Muscle of leg (tissue), 11 donors: Measurements from ENCODE around the gene DST. TPM values are rescaled to one million over a fixed set of nuclear protein-coding genes. Genes with fewer than 3 reads are reported as not detected.

Experiments
- DNase-seq: peaks from one replicate; pipeline ENCODE4 v3.0.0; 2013
- H3K27ac ChIP-seq: one replicate; pipeline ENCODE4 v1.5.1; 2013; ENCODE audit warnings: mild to moderate bottlenecking, low read length, control low read depth
- H3K27me3 ChIP-seq: one replicate; pipeline ENCODE4 v1.6.1; 2013; ENCODE audit warnings: low read length; ENCODE audit not compliant: control insufficient read depth, insufficient read depth
- H3K36me3 ChIP-seq: one replicate; pipeline ENCODE4 v1.6.1; 2013; ENCODE audit warnings: low read length; ENCODE audit not compliant: control insufficient read depth, insufficient read depth
- H3K4me1 ChIP-seq: one replicate; pipeline ENCODE4 v1.6.1; 2013; ENCODE audit warnings: low read length; ENCODE audit not compliant: control insufficient read depth, insufficient read depth
- H3K4me3 ChIP-seq: one replicate; pipeline ENCODE4 v1.5.1; 2013; ENCODE audit warnings: low read length, control low read depth
- H3K9me3 ChIP-seq: replicated peaks from 2 replicates; pipeline ENCODE4 v1.6.1; 2013; ENCODE audit warnings: low read depth, low read length; ENCODE audit not compliant: control insufficient read depth
- WGBS: methylation state at CpG from one replicate; pipeline ENCODE4 v1.1.5; 2013; ENCODE audit warnings: missing lambda C conversion rate; ENCODE audit not compliant: insufficient coverage; 5-methylcytosine and 5-hydroxymethylcytosine counted together
- polyA plus RNA-seq, 8 donors: library from polyadenylated mRNA; unstranded; fragments of 120-200 nt; gene quantifications; one replicate each; pipeline versions ENCODE4 v1.2.1 to v1.2.3, GENCODE V29; 2013; ENCODE audit warnings: inconsistent platforms in 1 of 8, low replicate concordance in 1 of 8; ENCODE audit not compliant: insufficient read length in 8 of 8, insufficient read depth in 1 of 8
- total RNA-seq: library from RNA; stranded (reverse); fragments of 120-200 nt; gene quantifications from one replicate; pipeline ENCODE4 v1.2.4, GENCODE V29; 2013

The DST gene
- total and polyA plus RNA-seq, 9 donors = 154 to 219 (median 179) TPM

DNA sequence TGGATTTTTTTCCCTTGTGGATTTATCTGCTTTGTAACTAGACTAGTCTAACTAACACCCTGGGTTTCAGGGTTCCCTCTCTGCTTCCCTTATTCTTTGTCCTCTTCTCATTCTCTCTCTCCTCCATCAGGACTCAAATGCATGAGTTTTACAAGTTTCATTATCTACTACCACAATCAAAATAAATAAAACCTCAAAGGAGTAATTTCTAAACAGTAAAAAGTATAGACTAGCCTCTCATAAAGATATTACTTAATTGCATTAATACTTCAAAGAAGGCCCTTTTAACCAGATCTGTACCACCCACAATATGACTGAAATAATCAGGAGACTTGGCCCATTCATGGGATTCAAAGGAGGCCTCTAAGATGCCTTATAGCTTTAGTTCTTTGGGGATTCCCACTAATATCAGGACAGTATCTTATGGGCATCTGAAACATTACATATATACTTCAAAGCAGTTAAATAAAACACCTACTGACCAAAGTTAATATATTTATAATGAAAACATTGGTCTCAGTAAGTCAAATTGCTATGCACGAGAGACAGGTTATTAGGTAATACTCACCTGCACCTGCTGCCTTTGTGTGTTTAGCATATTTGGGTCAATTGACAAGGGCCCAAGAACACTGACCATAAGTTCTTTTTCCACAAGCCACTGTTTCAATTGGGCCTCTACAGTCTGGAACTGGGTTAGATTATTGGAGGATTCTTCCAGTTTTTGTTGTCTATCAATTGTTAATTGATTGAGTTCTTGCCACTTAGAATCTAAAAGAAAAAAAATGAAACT lies 85.7 kb downstream of the DST start:
- no peak for DNase-seq
- no peaks in the 10 kb centered on the region for H3K9me3 ChIP-seq

DNA sequence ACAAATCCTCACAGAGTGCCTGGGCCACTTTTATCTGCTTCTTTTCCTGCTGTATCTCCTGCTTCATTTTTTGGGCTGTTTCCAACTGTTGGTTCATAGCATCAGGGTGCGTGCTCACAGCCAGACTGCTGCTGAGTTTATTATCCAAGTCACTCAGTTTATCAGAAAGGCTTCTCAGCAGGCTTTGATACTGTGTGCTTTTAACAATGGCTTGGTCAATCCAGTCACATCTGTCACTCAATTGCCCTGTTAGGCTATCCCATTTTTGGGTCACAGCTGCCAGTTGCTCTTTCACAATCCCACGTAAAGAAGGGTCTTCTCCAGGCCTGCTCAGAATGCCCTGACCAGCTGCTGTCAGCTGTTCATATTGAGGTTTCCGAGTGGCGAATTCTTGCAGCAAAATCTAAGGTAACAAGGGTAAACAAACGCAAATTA lies 87.2 kb downstream of the DST start:
- Histone ChIP-seq H3K27me3 (no peaks in the 10 kb centered on the region), H3K4me1 (peaks cover 3% of the 10 kb centered on the region), H3K4me3 (no peak overlapping the region), H3K36me3 (peaks cover 21% of the 10 kb centered on the region), H3K27ac (peak overlapping the region; percentile 43), H3K9me3 (no peaks in the 10 kb centered on the region)
- WGBS = 43% methylated on average over 1 of the region's 5 CpGs
- DNase-seq = peak; percentile 81

More for the DNA sequence above, 85.7 kb downstream of the DST start:
- WGBS = no CpG with 5 or more reads among the region's 1 CpG
- H3K27ac ChIP-seq = no peak overlapping the region
- no peaks in the 10 kb centered on the region for H3K27me3 ChIP-seq
- peaks cover 3% of the 10 kb centered on the region for H3K4me1 ChIP-seq
- peaks cover 20% of the 10 kb centered on the region for H3K36me3 ChIP-seq
- no peak overlapping the region for H3K4me3 ChIP-seq

GRCh38 chr6:56552187-56553130 lies 90.2 kb downstream of the DST start:
- H3K27me3 ChIP-seq = no peaks in the 10 kb centered on the region
- no peak for DNase-seq
- 91% methylated on average over 6 of the region's 7 CpGs for WGBS
- H3K36me3 ChIP-seq = peaks cover 15% of the 10 kb centered on the region
- no peak overlapping the region for H3K4me3 ChIP-seq
- no peak overlapping the region for H3K27ac ChIP-seq
- H3K9me3 ChIP-seq = no peaks in the 10 kb centered on the region
- peaks cover 3% of the 10 kb centered on the region for H3K4me1 ChIP-seq

- Histone ChIP-seq H3K4me1 (peaks cover 3% of the 10 kb centered on the region), H3K36me3 (peaks cover 15% of the 10 kb centered on the region), H3K27me3 (no peaks in the 10 kb centered on the region), H3K4me3 (no peak overlapping the region), H3K9me3 (no peaks in the 10 kb centered on the region), H3K27ac (no peak overlapping the region)
- WGBS = 50% methylated on average over 1 of the region's 3 CpGs
- no peak for DNase-seq
Measured at GRCh38 chr6:56551409-56552120, 91.1 kb downstream of the DST start.

GRCh38 chr6:56550301-56550700 lies 92.4 kb downstream of the DST start:
- Histone ChIP-seq H3K9me3 (no peaks in the 10 kb centered on the region), H3K36me3 (peaks cover 12% of the 10 kb centered on the region), H3K27ac (no peak overlapping the region), H3K4me3 (no peak overlapping the region), H3K4me1 (peaks cover under 1% of the 10 kb centered on the region), H3K27me3 (no peaks in the 10 kb centered on the region)
- WGBS = no CpG with 5 or more reads among the region's 1 CpG
- DNase-seq = peak; percentile 38

- no peak overlapping the region for H3K4me3 ChIP-seq
- H3K9me3 ChIP-seq = no peaks in the 10 kb centered on the region
- no CpG with 5 or more reads among the region's 2 CpGs for WGBS
- peak; percentile 47 for DNase-seq
- H3K4me1 ChIP-seq = no peaks in the 10 kb centered on the region
- H3K27me3 ChIP-seq = no peaks in the 10 kb centered on the region
- H3K27ac ChIP-seq = no peak overlapping the region
- peaks cover 12% of the 10 kb centered on the region for H3K36me3 ChIP-seq
Measured at GRCh38 chr6:56549014-56549413, 93.7 kb downstream of the DST start.

DNA sequence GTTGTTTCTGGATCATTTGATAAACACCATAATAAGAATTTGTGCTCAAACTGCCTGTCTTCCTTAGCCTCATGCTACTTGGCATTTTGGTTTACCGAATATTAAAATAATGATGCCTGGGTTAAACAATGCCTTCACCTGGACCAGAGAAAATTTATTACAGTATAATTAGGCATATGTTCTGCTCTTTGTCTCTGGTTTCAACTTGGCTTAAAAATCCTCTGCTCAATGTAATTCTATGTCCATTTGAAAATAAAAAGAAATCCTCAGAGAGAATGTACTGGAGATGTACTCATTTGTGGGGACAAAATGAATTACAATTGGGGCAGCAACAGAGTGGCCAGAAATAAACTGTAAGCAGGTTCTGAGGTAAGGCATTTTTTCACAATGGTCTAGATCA lies 95.0 kb downstream of the DST start:
- no peaks in the 10 kb centered on the region for H3K9me3 ChIP-seq
- peaks cover 3% of the 10 kb centered on the region for H3K4me1 ChIP-seq
- no peaks in the 10 kb centered on the region for H3K27me3 ChIP-seq
- no peak overlapping the region for H3K4me3 ChIP-seq
- no peak overlapping the region for H3K27ac ChIP-seq
- DNase-seq = no peak
- H3K36me3 ChIP-seq = peaks cover 8% of the 10 kb centered on the region
- no CpG with 5 or more reads among the region's 1 CpG for WGBS

- no peaks in the 10 kb centered on the region for H3K27me3 ChIP-seq
- H3K9me3 ChIP-seq = no peaks in the 10 kb centered on the region
- peaks cover 14% of the 10 kb centered on the region for H3K4me1 ChIP-seq
- DNase-seq = peak; percentile 98
- no peaks in the 10 kb centered on the region for H3K36me3 ChIP-seq
- H3K27ac ChIP-seq = peak overlapping the region; percentile 99
- under 1% methylated on average over 46 of the region's 50 CpGs for WGBS
- peak overlapping the region; percentile 69 for H3K4me3 ChIP-seq
Measured at GRCh38 chr6:56542364-56543331, 100.0 kb downstream of the DST start.

- no CpG with 5 or more reads among the region's 3 CpGs for WGBS
- H3K27me3 ChIP-seq = no peaks in the 10 kb centered on the region
Measured at GRCh38 chr6:56541741-56542360, 100.8 kb downstream of the DST start.

More at GRCh38 chr6:56541741-56542360, 100.8 kb downstream of the DST start:
- H3K4me1 ChIP-seq = peaks cover 14% of the 10 kb centered on the region
- peak; percentile 47 for DNase-seq
- no peaks in the 10 kb centered on the region for H3K9me3 ChIP-seq
- no peaks in the 10 kb centered on the region for H3K36me3 ChIP-seq
- peak overlapping the region; percentile 69 for H3K4me3 ChIP-seq
- peak overlapping the region; percentile 99 for H3K27ac ChIP-seq
